ENCODE results near the gene SRCIN1. TPM values are rescaled to one million over a fixed set of nuclear protein-coding genes. Genes with fewer than 3 reads are reported as not detected.

The SRCIN1 gene
- total RNA-seq, 4 donors from 2014 or later: 11.0 to 36.5 (median 17.4) TPM

DNA sequence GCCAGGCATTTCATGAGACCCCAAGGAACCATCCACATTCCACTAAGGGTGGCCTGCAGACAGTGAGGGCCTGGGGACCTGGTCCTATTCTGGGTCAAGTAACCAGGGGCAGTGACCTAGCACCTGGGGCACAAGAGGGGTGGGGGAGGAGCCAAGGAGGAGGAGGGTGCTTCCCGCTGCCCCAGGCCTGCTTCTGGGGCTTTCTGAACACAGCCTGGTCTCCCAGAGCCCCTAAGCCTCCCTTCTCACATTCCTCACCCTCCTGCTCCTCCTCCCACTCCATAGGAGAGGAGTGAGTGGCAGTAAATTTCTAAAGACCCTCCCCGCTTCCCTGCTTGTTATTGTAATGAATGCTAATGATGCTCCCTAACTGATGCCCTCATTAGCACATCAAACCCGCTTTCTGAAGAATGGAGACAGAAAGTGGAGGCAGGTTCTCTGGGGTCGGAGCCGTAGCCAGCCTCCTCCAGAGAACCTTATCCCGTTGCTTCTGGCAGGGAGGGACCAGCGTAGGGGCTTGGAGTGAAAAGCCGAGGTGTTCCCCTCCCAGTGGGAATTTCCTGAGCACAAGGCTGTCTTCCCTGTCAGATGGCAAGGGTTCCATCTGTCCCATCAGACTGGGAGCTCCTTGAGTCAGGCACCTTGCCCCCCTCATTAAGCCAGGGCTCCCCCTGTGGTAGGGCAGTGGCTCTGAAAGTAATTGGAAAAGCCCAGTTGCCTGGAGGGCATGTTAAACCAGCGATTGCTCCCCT is 3.7 kb upstream of the SRCIN1 start:
- no peak for DNase-seq (ENCODE audit: low spot score in 2 of 2)
- Histone ChIP-seq H3K4me3 (no peak overlapping the region), H3K27me3 (peaks cover 66% of the 10 kb centered on the region), H3K4me1 (peaks cover 39% of the 10 kb centered on the region), H3K27ac (no peak overlapping the region), H3K36me3 (no peaks in the 10 kb centered on the region), H3K9me3 (no peaks in the 10 kb centered on the region)
- WGBS: 40% methylated on average over 9 of the region's 9 CpGs
- no peak for TF ChIP-seq POLR2AphosphoS5 (IDR thresholded peaks at IDR 0.05)
- no peak for TF ChIP-seq POLR2A (IDR thresholded peaks at IDR 0.05)
- TF ChIP-seq, protein P1, sequence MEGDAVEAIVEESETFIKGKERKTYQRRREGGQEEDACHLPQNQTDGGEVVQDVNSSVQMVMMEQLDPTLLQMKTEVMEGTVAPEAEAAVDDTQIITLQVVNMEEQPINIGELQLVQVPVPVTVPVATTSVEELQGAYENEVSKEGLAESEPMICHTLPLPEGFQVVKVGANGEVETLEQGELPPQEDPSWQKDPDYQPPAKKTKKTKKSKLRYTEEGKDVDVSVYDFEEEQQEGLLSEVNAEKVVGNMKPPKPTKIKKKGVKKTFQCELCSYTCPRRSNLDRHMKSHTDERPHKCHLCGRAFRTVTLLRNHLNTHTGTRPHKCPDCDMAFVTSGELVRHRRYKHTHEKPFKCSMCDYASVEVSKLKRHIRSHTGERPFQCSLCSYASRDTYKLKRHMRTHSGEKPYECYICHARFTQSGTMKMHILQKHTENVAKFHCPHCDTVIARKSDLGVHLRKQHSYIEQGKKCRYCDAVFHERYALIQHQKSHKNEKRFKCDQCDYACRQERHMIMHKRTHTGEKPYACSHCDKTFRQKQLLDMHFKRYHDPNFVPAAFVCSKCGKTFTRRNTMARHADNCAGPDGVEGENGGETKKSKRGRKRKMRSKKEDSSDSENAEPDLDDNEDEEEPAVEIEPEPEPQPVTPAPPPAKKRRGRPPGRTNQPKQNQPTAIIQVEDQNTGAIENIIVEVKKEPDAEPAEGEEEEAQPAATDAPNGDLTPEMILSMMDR (IDR thresholded peaks at IDR 0.05): no peak
- TF ChIP-seq EP300 (IDR thresholded peaks at IDR 0.05): no peak

DNA sequence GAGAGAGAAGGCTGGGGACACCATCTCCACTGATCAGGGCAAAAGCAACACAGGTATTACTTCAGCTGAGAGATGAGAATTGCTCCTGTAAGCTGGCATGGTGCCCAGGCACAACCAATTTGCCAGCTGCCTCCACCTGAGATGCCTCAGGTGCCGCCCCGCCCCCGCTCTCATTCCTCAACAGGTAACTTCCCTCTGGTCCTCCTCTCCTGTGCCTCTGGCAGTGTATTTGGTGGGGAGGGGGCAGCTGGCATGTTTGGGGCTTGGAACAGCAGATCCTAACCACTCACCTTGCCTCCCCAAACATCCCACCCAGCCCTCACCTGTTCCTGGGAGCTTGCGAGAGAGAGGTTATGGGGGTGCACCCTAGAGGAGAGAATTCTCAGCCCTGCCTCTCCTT is 2.9 kb upstream of the SRCIN1 start:
- WGBS: 59% methylated on average over 2 of the region's 4 CpGs
- H3K4me1 ChIP-seq: peaks cover 39% of the 10 kb centered on the region
- no peak overlapping the region for H3K27ac ChIP-seq
- H3K9me3 ChIP-seq: no peaks in the 10 kb centered on the region
- no peak for DNase-seq (ENCODE audit: low spot score in 2 of 2)
- no peaks in the 10 kb centered on the region for H3K36me3 ChIP-seq
- no peak for TF ChIP-seq EP300 (IDR thresholded peaks at IDR 0.05)
- TF ChIP-seq, protein P1 (IDR thresholded peaks at IDR 0.05): no peak
- TF ChIP-seq POLR2A (IDR thresholded peaks at IDR 0.05): no peak
- no peak for TF ChIP-seq POLR2AphosphoS5 (IDR thresholded peaks at IDR 0.05)
- H3K27me3 ChIP-seq: peaks cover 70% of the 10 kb centered on the region
- H3K4me3 ChIP-seq: no peak overlapping the region

DNA sequence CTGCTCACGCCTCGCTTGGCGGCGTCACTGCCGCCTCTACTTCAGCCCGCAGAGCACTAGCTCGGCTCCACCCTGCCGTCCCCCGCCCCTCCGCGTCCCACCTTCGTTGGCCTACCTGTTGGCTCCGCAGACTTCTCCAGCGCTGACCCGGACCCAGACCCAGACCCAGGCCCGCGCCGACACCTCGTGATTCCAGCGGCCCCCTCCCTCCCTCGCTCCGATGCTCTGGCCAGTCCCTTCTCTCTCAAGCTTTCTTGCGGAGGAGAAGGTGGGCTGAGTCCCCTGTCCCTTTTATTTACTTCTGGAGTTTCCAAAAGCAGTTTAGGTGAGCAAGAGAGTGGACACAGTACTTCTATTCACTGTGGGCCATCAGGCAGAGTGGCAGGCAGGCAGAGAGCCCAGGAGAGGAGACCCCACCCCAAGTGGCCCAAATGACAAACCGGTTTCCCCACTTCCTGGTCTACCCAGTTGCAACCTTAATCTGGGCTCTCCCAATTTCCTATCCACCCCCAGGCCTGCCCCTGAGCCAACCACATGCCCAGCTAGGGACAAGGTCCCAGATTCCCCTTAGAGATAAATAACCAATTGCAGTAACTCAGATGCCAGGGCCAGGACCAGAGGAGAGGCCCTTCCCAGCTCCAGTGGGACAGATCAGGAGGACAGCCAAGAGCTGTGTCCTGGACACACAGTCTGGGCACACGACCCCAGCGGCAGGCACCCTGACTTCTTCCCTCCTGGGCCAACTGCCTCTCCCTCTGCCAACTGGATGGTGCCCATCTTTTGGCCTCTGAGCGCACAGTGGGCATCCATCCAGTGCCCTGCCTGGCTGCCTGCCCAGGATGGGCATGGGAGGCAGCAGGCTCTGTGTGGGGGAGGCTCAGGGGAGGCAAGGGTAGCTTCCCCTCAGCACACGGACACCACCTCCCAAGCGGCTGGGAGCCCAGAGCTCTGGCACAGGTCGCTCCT is 1.2 kb upstream of the SRCIN1 start:
- Histone ChIP-seq H3K27me3 (peaks cover 70% of the 10 kb centered on the region), H3K9me3 (no peaks in the 10 kb centered on the region), H3K4me1 (peaks cover 46% of the 10 kb centered on the region), H3K4me3 (peak overlapping the region; percentile 70), H3K36me3 (no peaks in the 10 kb centered on the region), H3K27ac (peak overlapping the region; percentile 72)
- 5% methylated on average over 23 of the region's 30 CpGs for WGBS
- no peak for DNase-seq (ENCODE audit: low spot score in 2 of 2)
- no peak for TF ChIP-seq POLR2A (IDR thresholded peaks at IDR 0.05)
- no peak for TF ChIP-seq EP300 (IDR thresholded peaks at IDR 0.05)
- TF ChIP-seq POLR2AphosphoS5 (IDR thresholded peaks at IDR 0.05): no peak

DNA sequence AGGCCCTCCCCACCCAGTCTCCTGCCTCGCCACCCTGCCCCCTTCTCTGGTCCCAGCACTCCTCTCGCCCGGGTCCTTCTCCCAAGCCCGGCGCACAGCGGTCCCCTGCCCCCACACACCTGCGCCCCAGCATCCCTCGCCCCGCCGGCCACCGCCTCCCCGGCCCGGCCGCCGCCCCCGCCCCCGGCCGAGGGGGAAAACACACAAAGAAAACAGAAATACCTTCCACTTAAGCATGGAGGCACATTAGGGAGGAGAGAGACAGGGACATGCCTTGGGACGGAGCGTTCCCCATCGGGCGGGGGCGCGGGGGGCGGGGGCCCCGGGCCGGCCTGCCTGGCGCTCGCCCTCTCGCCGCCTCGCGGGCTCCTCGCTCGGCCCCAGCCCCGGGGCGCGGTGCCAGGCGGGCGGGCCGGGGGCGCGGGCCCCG is 326 bp downstream of the SRCIN1 start:
- TF ChIP-seq EP300 (IDR thresholded peaks at IDR 0.05): no peak
- no peak for TF ChIP-seq POLR2A (IDR thresholded peaks at IDR 0.05)
- TF ChIP-seq POLR2AphosphoS5 (IDR thresholded peaks at IDR 0.05): no peak
- TF ChIP-seq, protein P1 (IDR thresholded peaks at IDR 0.05): no peak
- Histone ChIP-seq H3K36me3 (no peaks in the 10 kb centered on the region), H3K27ac (no peak overlapping the region), H3K4me3 (peak overlapping the region; percentile 70), H3K27me3 (peaks cover 59% of the 10 kb centered on the region), H3K9me3 (no peaks in the 10 kb centered on the region), H3K4me1 (peaks cover 50% of the 10 kb centered on the region)
- WGBS: 3% methylated on average over 10 of the region's 44 CpGs
- no peak for DNase-seq (ENCODE audit: low spot score in 2 of 2)

DNA sequence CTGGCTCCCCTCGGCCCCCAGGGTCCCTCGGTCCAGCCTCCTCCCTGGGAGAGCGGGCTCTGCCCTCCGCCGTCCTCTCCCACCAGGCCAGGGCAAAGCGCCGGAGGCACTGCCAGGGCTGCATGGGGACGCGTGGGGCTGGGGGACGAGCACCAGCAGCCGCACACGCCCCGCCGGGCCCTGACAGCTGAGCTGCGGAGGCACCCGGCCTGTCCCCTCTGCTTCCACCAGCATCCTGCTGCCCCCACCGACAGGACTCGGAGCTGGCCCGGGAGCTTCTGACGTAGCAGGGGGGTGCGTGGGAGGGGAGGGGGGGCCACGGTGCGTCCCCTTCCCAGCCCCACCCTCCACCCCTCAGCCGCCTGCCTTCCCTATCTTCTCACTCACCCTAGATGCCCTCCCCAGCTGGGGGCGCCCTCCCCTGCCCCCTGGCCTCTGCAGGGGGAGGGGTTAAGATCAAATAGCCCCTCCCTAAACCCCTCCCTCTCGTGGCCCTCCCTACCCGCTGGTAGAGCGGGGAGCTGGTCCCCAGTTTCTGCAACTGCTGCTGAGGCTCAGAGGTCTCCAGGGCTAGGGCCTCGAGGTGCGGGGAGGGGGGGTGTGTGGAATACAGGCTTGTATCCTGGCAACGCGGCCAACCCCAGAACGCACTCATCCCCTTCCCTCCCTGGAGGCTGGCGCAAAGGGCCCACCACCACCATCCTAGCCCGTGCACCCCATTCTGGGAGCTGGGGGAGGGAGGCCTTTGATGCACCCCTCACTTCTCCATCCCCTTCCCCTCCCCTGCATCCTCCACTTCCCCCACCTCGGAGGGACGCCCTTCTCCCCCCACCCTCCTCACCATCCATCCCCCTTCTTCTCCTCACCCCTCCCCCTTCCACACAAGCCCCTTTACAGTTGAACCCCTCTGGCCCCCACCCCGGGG is 1.0 kb downstream of the SRCIN1 start:
- Histone ChIP-seq H3K27me3 (peaks cover 52% of the 10 kb centered on the region), H3K4me1 (peaks cover 50% of the 10 kb centered on the region), H3K27ac (no peak overlapping the region), H3K4me3 (peak overlapping the region; percentile 70), H3K9me3 (no peaks in the 10 kb centered on the region), H3K36me3 (no peaks in the 10 kb centered on the region)
- TF ChIP-seq POLR2A (IDR thresholded peaks at IDR 0.05): no peak
- TF ChIP-seq, protein P1 (IDR thresholded peaks at IDR 0.05): no peak
- no peak for TF ChIP-seq POLR2AphosphoS5 (IDR thresholded peaks at IDR 0.05)
- no peak for TF ChIP-seq EP300 (IDR thresholded peaks at IDR 0.05)
- DNase-seq (ENCODE audit: low spot score in 2 of 2): no peak
- 18% methylated on average over 17 of the region's 38 CpGs for WGBS
